Activated CD8-positive, alpha-beta T cell treated with anti-CD3 and anti-CD28 coated beads for 36 hours (primary cell): ENCODE data around the gene ZNF304. TPM values are rescaled to one million over a fixed set of nuclear protein-coding genes. Genes with fewer than 3 reads are reported as not detected.

Source experiments
- ATAC-seq: fragments of 200-7000 bp; cut with Tn5 transposase; one replicate; pipeline ENCODE4 v1.10.0; 2021; ENCODE audit warnings: mild to moderate bottlenecking, moderate library complexity
- CTCF ChIA-PET: fragments of 350-600 bp; sonication (Branson Sonifier 250); formaldehyde crosslinking; loops from one replicate; lab custom pipeline; 2021; ENCODE audit warnings: antibody characterized with exemption; lab: Charles Lee
- POLR2A ChIA-PET: fragments of 350-600 bp; sonication (Branson Sonifier 250); formaldehyde crosslinking; loops from one replicate; lab custom pipeline; 2021; ENCODE audit warnings: antibody characterized with exemption; lab: Charles Lee
- DNase-seq: peaks from one replicate; pipeline ENCODE4 v3.0.0-alpha.2; 2020
- H3K27ac Mint-ChIP-seq: one replicate; pipeline ENCODE4 v1.8.0; 2021; ENCODE audit warnings: mild to moderate bottlenecking, mixed read lengths
- H3K27me3 Mint-ChIP-seq: one replicate; pipeline ENCODE4 v1.8.0; 2021; ENCODE audit warnings: mixed read lengths
- H3K36me3 Mint-ChIP-seq: one replicate; pipeline ENCODE4 v1.8.0; 2021; ENCODE audit warnings: low read depth, mixed read lengths
- H3K4me1 Mint-ChIP-seq: one replicate; pipeline ENCODE4 v1.8.0; 2021; ENCODE audit warnings: low read depth, mixed read lengths
- H3K4me3 Mint-ChIP-seq: one replicate; pipeline ENCODE4 v1.8.0; 2021; ENCODE audit warnings: mild to moderate bottlenecking, moderate library complexity, mixed read lengths
- H3K9me3 Mint-ChIP-seq: one replicate; pipeline ENCODE4 v1.8.0; 2021; ENCODE audit warnings: mixed read lengths
- CTCF ChIP-seq: fragments of 200-600 bp; IDR thresholded peaks from one replicate; pipeline ENCODE4 v1.8.0; 2022; ENCODE audit warnings: antibody characterized with exemption, mild to moderate bottlenecking
- intact Hi-C: fragments of 100-400 bp; cut with micrococcal nuclease; formaldehyde crosslinking; loops from one replicate; pipeline ENCODE4 v1.10.0; 2022
- total RNA-seq, 2 experiments: library from RNA; stranded (reverse); gene quantifications; one replicate each; pipeline ENCODE4 v1.2.3, GENCODE V29; 2021

ZNF304 gene
- total RNA-seq, 2 experiments from 2014 or later, result 6.6 to 6.7 TPM

GRCh38 chr19:57327993-57328392, 23.1 kb upstream of the ZNF304 start:
- Mint-ChIP-seq H3K27me3 (no peaks in the 10 kb centered on the region), H3K36me3 (peaks cover 82% of the 10 kb centered on the region), H3K27ac (no peak overlapping the region), H3K4me3 (no peak overlapping the region), H3K9me3 (peaks cover 43% of the 10 kb centered on the region), H3K4me1 (no peaks in the 10 kb centered on the region)
- TF ChIP-seq CTCF, result no peak
- DNase-seq (no peak), ATAC-seq (no peak)
- intact Hi-C loops, result no loop called here
- POLR2A ChIA-PET, result no interaction called here
- CTCF ChIA-PET, result no interaction called here

- intact Hi-C loops, result no loop called here
- ChIA-PET POLR2A (no interaction called here), CTCF (interaction anchor here (1.8 kb wide), 1 partner anchor 16 kb away, joined by 5 read pairs; the partner anchor contains the start of gene ZNF304)
- no peak for DNase-seq
- Mint-ChIP-seq H3K4me3 (no peak overlapping the region), H3K27ac (no peak overlapping the region), H3K9me3 (peaks cover 19% of the 10 kb centered on the region), H3K27me3 (no peaks in the 10 kb centered on the region), H3K4me1 (no peaks in the 10 kb centered on the region), H3K36me3 (peaks cover 39% of the 10 kb centered on the region)
- no peak for ATAC-seq
- TF ChIP-seq CTCF, result no peak
Measured at GRCh38 chr19:57334191-57334590, 16.9 kb upstream of the ZNF304 start.

- H3K27ac Mint-ChIP-seq, result no peak overlapping the region
- peaks cover 16% of the 10 kb centered on the region for H3K36me3 Mint-ChIP-seq
- peaks cover 10% of the 10 kb centered on the region for H3K9me3 Mint-ChIP-seq
- no peaks in the 10 kb centered on the region for H3K27me3 Mint-ChIP-seq
- CTCF ChIA-PET, result no interaction called here
- no peaks in the 10 kb centered on the region for H3K4me1 Mint-ChIP-seq
- H3K4me3 Mint-ChIP-seq, result no peak overlapping the region
- no peak for DNase-seq
- intact Hi-C loops, result no loop called here
- no peak for TF ChIP-seq CTCF
- POLR2A ChIA-PET, result no interaction called here
- ATAC-seq, result no peak
Measured at GRCh38 chr19:57338877-57339276, 12.2 kb upstream of the ZNF304 start.

- intact Hi-C loops, result no loop called here
- H3K27me3 Mint-ChIP-seq, result no peaks in the 10 kb centered on the region
- H3K27ac Mint-ChIP-seq, result no peak overlapping the region
- H3K36me3 Mint-ChIP-seq, result peaks cover 3% of the 10 kb centered on the region
- H3K4me3 Mint-ChIP-seq, result no peak overlapping the region
- no peaks in the 10 kb centered on the region for H3K4me1 Mint-ChIP-seq
- ATAC-seq, result no peak
- no peak for TF ChIP-seq CTCF
- H3K9me3 Mint-ChIP-seq, result peaks cover 6% of the 10 kb centered on the region
- POLR2A ChIA-PET, result no interaction called here
- no peak for DNase-seq
- CTCF ChIA-PET, result no interaction called here
Measured at GRCh38 chr19:57342582-57342981, 8.5 kb upstream of the ZNF304 start.

- no peak overlapping the region for H3K27ac Mint-ChIP-seq
- H3K4me1 Mint-ChIP-seq, result peaks cover 24% of the 10 kb centered on the region
- H3K4me3 Mint-ChIP-seq, result no peak overlapping the region
- CTCF ChIA-PET, result no interaction called here
- H3K9me3 Mint-ChIP-seq, result peaks cover 14% of the 10 kb centered on the region
- no peak for TF ChIP-seq CTCF
- H3K36me3 Mint-ChIP-seq, result peaks cover 17% of the 10 kb centered on the region
- intact Hi-C loops, result no loop called here
- no peaks in the 10 kb centered on the region for H3K27me3 Mint-ChIP-seq
- DNase-seq (no peak), ATAC-seq (no peak)
- POLR2A ChIA-PET, result no interaction called here
Measured at GRCh38 chr19:57348136-57348535, 2.9 kb upstream of the ZNF304 start.
